Lower leg skin (tissue), 3 donors: Measurements from ENCODE around the gene ECT2L.

Experiments used
- POLR2A ChIP-seq, 2 donors: fragments of 450-650 bp; IDR thresholded peaks; one replicate each; pipeline ENCODE4 v1.6.1; 2016 to 2017; ENCODE audit warnings: antibody characterized with exemption in 2 of 2, mild to moderate bottlenecking in 1 of 2, moderate library complexity in 1 of 2
- TF ChIP-seq, protein P1 (sequence below), 3 donors: fragments of 450-650 bp; IDR thresholded peaks; one replicate each; pipeline ENCODE4 v1.5.1; 2016; ENCODE audit warnings: antibody characterized with exemption in 3 of 3, mild to moderate bottlenecking in 3 of 3, moderate library complexity in 2 of 3

DNA sequence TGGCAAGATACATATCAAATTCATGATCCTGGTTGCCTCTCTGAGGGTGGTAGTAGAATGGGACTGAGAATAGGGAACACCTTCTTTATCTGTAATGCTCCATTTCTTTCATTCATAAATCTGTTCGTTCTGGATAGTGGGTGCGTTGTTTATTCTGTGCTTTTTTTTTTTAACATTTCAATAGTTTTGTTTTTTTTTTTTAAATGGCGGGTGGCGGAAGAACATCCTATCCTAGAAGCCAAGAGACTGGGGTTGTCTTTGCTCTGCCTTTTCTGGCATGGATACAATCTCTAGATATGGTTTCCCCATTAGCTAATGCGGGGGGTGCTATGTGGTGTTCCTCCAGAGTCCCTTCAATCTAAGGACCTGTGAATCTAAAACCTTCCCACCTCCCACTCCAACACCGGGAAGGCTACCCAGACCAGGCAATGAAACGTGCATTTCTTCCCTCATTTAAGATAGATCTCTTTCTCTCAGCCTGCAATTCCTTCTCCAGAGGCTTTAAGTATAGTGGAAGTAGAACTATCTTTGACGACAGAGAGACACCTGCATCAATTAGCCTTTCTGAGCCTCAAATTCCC is 23.2 kb upstream of the ECT2L start:
- TF ChIP-seq, protein P1, sequence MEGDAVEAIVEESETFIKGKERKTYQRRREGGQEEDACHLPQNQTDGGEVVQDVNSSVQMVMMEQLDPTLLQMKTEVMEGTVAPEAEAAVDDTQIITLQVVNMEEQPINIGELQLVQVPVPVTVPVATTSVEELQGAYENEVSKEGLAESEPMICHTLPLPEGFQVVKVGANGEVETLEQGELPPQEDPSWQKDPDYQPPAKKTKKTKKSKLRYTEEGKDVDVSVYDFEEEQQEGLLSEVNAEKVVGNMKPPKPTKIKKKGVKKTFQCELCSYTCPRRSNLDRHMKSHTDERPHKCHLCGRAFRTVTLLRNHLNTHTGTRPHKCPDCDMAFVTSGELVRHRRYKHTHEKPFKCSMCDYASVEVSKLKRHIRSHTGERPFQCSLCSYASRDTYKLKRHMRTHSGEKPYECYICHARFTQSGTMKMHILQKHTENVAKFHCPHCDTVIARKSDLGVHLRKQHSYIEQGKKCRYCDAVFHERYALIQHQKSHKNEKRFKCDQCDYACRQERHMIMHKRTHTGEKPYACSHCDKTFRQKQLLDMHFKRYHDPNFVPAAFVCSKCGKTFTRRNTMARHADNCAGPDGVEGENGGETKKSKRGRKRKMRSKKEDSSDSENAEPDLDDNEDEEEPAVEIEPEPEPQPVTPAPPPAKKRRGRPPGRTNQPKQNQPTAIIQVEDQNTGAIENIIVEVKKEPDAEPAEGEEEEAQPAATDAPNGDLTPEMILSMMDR (IDR thresholded peaks at IDR 0.05), result no peak
- TF ChIP-seq POLR2A (IDR thresholded peaks at IDR 0.05), result no peak
